22Rv1 (cell line): ENCODE measurements around the gene DDX5.

ENCODE experiments used
- H3K27ac ChIP-seq: fragments of 450-650 bp; 2 replicates; pipeline ENCODE4 v1.5.1; 2017
- ZFX ChIP-seq: fragments of 450-650 bp; IDR thresholded peaks from 2 replicates; pipeline ENCODE4 v1.6.1; 2017; ENCODE audit warnings: antibody characterized with exemption, borderline replicate concordance
- TF ChIP-seq, protein P1 (sequence below): fragments of 450-650 bp; IDR thresholded peaks from 2 replicates; pipeline ENCODE4 v1.5.1; 2017; ENCODE audit warnings: mild to moderate bottlenecking

Gene DDX5

DNA sequence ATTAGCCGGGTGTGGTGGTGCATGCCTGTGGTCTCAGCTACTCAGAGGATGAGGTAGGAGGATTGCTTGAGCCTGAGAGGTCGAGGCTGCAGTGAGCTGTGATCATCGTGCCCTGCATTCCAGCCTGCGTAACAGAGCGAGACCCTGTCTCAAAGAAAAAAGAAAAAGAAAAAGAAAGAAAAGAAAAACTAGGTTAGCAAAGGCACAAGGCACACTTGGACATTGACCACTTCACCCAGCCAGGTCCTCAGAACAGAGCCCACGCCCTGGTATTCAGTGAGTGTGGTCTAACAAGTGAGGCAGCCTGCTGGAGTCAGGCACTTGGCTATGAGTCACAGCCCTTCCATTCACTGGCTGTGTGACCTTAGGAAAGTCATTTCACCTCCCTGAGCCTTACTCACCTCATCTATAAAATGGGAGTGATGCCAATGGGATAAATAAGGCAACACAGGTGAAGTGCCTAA is 46.8 kb downstream of the DDX5 start:
- no peak for TF ChIP-seq ZFX
- TF ChIP-seq, protein P1, sequence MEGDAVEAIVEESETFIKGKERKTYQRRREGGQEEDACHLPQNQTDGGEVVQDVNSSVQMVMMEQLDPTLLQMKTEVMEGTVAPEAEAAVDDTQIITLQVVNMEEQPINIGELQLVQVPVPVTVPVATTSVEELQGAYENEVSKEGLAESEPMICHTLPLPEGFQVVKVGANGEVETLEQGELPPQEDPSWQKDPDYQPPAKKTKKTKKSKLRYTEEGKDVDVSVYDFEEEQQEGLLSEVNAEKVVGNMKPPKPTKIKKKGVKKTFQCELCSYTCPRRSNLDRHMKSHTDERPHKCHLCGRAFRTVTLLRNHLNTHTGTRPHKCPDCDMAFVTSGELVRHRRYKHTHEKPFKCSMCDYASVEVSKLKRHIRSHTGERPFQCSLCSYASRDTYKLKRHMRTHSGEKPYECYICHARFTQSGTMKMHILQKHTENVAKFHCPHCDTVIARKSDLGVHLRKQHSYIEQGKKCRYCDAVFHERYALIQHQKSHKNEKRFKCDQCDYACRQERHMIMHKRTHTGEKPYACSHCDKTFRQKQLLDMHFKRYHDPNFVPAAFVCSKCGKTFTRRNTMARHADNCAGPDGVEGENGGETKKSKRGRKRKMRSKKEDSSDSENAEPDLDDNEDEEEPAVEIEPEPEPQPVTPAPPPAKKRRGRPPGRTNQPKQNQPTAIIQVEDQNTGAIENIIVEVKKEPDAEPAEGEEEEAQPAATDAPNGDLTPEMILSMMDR, result no peak
- no peak overlapping the region for H3K27ac ChIP-seq

DNA sequence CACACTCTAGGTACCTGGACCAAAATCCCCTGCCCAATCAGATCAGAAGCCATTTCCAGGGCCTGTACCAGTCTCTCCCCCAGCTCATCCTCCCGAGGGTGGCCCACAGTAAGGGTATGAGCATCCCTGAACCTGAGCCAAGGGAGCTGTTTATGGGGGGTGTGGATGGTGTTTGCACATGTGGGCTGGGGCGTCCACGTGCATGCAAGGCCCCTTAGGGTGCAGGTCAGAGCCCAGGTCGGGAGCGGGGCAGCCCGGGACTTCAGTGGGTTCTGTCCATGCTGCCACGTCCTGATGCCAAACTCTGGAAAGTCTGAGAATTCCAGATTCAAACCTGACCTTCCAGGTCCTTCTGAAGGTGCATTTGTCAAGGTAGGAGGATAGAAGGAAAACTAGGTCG is 47.3 kb downstream of the DDX5 start:
- TF ChIP-seq, protein P1, result no peak
- no peak for TF ChIP-seq ZFX
- no peak overlapping the region for H3K27ac ChIP-seq

GRCh38 chr17:64457156-64457555 is 48.9 kb downstream of the DDX5 start:
- TF ChIP-seq, protein P1, result no peak
- TF ChIP-seq ZFX, result no peak
- no peak overlapping the region for H3K27ac ChIP-seq

DNA sequence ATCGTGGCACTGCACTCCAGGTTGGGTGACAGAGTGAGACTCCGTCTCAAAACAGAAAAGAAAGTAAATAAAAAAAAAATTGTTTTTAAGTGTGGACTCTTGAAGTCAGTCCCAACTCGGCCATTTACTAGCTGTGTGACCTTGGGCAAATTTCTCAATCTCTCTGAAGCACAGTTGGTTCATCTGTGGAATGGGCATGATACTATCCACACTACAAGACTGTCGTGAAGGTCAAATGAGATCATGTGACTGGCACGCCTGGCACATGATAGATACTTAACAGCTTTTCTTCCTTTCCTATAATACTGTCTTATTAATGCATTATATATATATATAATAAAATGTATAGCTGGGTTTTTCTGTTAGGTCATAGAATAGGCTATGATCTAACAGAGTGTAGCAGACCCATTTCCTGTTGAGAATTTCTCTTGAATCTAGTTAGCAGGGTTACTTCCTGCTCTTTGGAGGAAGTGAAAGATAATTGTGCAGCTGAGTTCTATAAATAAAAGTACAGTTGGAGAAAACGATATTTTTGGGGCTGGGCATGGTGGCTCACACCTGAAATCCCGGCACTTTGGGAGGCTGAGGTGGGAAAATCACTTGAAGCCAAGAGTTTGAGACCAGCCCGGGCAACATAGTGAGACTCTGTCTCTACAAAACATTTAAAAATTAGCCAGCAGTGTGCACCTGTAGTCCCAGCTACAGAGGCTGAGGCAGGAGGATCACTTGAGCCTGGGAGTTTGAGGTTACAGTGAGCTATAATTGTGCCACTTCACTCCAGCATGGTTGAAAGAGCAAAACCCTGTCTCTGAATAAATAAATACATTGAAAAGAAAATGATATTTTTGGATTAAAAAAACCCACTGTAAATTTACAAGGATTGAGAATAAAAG is 49.9 kb downstream of the DDX5 start:
- H3K27ac ChIP-seq, result no peak overlapping the region
- TF ChIP-seq, protein P1, result no peak
- no peak for TF ChIP-seq ZFX

- TF ChIP-seq ZFX, result no peak
- TF ChIP-seq, protein P1, result no peak
- no peak overlapping the region for H3K27ac ChIP-seq
Observed at GRCh38 chr17:64449545-64449944, 56.5 kb downstream of the DDX5 start.

DNA sequence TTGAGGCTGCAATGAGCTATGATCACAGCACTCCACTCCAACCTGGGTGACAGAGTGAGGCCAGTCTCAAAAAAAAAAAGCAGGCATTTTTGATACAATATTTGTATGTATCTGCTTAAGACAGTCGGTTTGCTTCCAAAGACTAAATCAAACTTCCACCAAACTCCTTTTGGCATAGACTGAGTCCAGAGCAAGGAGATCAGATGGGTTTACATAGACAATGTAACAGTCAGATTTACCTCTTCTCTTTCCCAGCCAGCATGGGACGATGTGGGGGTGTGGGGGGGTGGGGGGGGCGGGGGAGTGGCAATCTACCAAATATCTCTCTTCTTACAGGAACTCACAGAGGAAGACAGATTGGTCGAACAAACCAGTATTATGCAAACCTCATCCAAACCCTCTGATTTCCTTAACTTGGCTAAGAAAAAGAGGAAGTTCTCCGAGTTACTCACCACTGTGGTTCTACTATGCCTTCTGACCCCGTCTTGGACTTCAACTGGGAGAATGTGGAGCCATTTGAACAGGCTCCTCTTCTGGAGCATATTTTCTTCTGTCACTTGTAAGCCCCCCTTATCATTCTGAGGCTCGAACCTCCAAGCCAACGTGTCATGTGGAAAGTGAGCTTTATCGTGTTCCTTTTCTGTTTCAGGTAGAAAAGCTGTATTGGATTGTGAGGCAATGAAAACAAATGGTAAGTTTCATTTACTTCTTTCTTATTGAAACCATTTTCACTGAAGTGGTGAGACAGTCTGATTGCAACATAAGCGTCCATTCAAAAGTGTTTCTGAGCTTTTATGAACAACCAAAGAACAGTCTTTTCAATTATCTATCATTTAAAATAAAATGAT is 57.2 kb downstream of the DDX5 start, which contains the start of gene MILR1:
TSS of gene MILR1 (plus strand) at position 451 of the 848 bp plus-strand sequence. CDS start at position 505, 54 bp downstream.
- no peak within 1 kb of the TSS for H3K27ac ChIP-seq
- TF ChIP-seq ZFX, result no peak
- TF ChIP-seq, protein P1, result no peak
